Fibroblast of mammary gland (primary cell): Measurements from ENCODE around the gene ADCY9.

ENCODE experiments used
- DNase-seq: peaks from one replicate; pipeline ENCODE4 v3.0.0-alpha.2; 2010; ENCODE audit warnings: low read depth
- H3K4me3 ChIP-seq: 2 replicates; pipeline ENCODE4 v1.5.1; 2011; ENCODE audit warnings: low read depth, mild to moderate bottlenecking, low read length, moderate library complexity; ENCODE audit not compliant: control insufficient read depth
- TF ChIP-seq, protein P1 (sequence below): conservative IDR thresholded peaks from 2 replicates; pipeline ENCODE4 v1.5.1; 2011; ENCODE audit warnings: low read depth, low read length, inconsistent platforms; ENCODE audit not compliant: control insufficient read depth, insufficient read depth

Gene ADCY9

GRCh38 chr16:4057439-4057877 lies 58.8 kb downstream of the ADCY9 start:
- no peak for DNase-seq
- TF ChIP-seq, protein P1, sequence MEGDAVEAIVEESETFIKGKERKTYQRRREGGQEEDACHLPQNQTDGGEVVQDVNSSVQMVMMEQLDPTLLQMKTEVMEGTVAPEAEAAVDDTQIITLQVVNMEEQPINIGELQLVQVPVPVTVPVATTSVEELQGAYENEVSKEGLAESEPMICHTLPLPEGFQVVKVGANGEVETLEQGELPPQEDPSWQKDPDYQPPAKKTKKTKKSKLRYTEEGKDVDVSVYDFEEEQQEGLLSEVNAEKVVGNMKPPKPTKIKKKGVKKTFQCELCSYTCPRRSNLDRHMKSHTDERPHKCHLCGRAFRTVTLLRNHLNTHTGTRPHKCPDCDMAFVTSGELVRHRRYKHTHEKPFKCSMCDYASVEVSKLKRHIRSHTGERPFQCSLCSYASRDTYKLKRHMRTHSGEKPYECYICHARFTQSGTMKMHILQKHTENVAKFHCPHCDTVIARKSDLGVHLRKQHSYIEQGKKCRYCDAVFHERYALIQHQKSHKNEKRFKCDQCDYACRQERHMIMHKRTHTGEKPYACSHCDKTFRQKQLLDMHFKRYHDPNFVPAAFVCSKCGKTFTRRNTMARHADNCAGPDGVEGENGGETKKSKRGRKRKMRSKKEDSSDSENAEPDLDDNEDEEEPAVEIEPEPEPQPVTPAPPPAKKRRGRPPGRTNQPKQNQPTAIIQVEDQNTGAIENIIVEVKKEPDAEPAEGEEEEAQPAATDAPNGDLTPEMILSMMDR = no peak
- no peak overlapping the region for H3K4me3 ChIP-seq

DNA sequence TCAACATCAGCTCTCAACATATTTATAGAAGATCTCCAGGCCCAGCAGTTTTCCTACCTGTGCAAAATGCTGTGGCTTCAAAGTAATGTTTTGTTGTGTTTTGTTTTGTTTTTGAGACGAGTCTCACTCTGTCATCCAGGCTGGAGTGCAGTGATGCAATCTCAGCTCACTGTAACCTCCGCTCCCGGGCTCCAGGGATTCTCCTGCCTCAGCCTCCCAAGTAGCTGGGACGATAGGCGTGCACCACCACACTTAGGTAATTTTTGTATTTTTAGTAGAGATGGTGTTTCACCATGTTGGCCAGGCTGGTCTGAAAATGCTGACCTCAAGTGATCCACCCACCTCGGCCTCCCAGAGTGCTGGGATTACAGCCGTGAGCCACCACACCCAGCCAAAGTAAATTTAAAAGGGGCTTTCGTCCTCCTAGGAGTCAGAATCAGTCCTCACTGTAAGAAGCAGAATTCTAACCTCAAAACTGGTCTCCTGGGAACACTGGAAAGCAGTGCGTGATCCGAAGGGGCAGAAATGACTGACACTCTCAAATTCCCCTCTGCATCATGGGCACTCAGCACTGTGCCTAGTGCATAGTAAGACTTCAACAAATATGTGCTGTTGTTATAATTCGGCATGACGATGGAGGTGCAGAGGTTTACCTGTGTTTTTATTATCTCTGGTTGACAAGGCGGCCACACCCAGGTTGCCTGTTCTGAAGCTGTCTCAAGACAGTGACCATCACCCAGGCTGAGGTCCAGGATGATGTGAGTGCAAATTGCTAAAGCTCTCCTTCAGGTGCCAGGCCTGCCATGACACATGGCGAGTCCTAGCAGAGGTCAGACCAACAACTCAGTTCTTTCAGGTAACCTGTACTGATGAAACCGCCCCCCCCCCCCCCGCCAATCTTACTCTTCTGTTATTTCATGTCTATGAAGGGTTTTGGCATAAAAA lies 59.8 kb downstream of the ADCY9 start:
- DNase-seq = no peak
- TF ChIP-seq, protein P1 = no peak
- no peak overlapping the region for H3K4me3 ChIP-seq

- H3K4me3 ChIP-seq = no peak overlapping the region
- DNase-seq = no peak
- TF ChIP-seq, protein P1 = no peak
These were observed 60.5 kb downstream of the ADCY9 start for GRCh38 chr16:4055748-4056147.

GRCh38 chr16:4053301-4053845 lies 62.9 kb downstream of the ADCY9 start:
- TF ChIP-seq, protein P1 = no peak
- DNase-seq = peak; percentile 52

DNA sequence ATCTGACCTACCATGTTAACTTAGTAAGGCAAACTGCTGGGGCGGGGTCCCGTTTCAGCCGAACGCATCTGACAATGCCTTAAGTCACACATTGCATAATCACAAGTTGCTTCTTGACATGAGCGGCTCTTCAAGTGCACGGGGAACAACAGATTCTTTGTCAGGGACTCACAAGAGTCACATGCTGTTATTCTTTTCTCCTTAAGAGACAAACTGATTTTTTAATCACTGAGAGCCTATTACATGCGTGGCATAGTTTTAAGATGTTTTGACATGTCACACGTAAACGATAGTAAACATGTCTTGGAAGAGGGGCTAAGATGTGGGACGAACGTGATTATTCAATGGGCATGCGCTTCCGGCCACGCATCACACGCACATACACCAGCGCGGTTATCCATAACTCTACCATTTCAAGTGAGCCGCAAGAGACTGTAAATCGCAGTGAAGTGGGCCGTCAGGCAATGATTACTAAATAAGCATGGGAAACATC lies 63.4 kb downstream of the ADCY9 start:
- H3K4me3 ChIP-seq = no peak overlapping the region
- DNase-seq = peak; percentile 48
- TF ChIP-seq, protein P1 = no peak

More at GRCh38 chr16:4053301-4053845, 62.9 kb downstream of the ADCY9 start:
- H3K4me3 ChIP-seq = peak overlapping the region; percentile 9

GRCh38 chr16:4052096-4052495 lies 64.1 kb downstream of the ADCY9 start:
- no peak overlapping the region for H3K4me3 ChIP-seq
- DNase-seq = no peak
- TF ChIP-seq, protein P1 = no peak
